A673 (cell line): ENCODE results near the gene IER5. TPM values are rescaled to one million over a fixed set of nuclear protein-coding genes. Genes with fewer than 3 reads are reported as not detected.

ENCODE experiments used
- BruUV-seq: library from RNA; stranded (reverse); fragments of 400-500 nt; replicated peaks from 2 replicates; lab custom pipeline; 2021; lab: Mats Ljungman, UMichigan
- CTCF ChIA-PET: fragments of 300-600 bp; sonication (Branson Sonifier 250); formaldehyde crosslinking; loops from one replicate; lab custom pipeline; 2022; ENCODE audit warnings: antibody characterized with exemption; lab: Charles Lee
- POLR2A ChIA-PET: fragments of 300-600 bp; sonication (Branson Sonifier 250); formaldehyde crosslinking; loops from one replicate; lab custom pipeline; 2022; ENCODE audit warnings: antibody characterized with exemption; ENCODE audit not compliant: low non-redundant PET; lab: Charles Lee
- DNase-seq: peaks from one replicate; pipeline ENCODE4 v3.0.0-alpha.2; 2015; ENCODE audit warnings: low spot score
- H3K27ac ChIP-seq: fragments of 200-600 bp; sonication (generic); 2 replicates; pipeline ENCODE4 v1.5.1; 2016; ENCODE audit warnings: mixed run types, low read depth, mild to moderate bottlenecking, mixed read lengths, antibody characterized with exemption, low read length; ENCODE audit not compliant: poor library complexity, severe bottlenecking
- H3K27me3 ChIP-seq: fragments of 200-600 bp; sonication (generic); replicated peaks from 2 replicates; pipeline ENCODE4 v1.6.1; 2017; ENCODE audit warnings: mixed run types, low read depth, mild to moderate bottlenecking, mixed read lengths, antibody characterized with exemption, low read length; ENCODE audit not compliant: insufficient read depth, poor library complexity
- H3K36me3 ChIP-seq: fragments of 200-600 bp; sonication (generic); 2 replicates; pipeline ENCODE4 v1.6.1; 2016; ENCODE audit warnings: mixed run types, mild to moderate bottlenecking, mixed read lengths, antibody characterized with exemption, low read length; ENCODE audit not compliant: insufficient read depth, poor library complexity, severe bottlenecking
- H3K4me1 ChIP-seq: fragments of 200-600 bp; sonication (generic); 2 replicates; pipeline ENCODE4 v1.6.1; 2017; ENCODE audit warnings: mixed run types, mild to moderate bottlenecking, mixed read lengths, antibody characterized with exemption, low read length; ENCODE audit not compliant: insufficient read depth, poor library complexity, severe bottlenecking
- H3K4me3 ChIP-seq: fragments of 200-600 bp; sonication (generic); 2 replicates; pipeline ENCODE4 v1.5.1; 2016; ENCODE audit warnings: low read depth, mixed run types, mild to moderate bottlenecking, mixed read lengths, low read length; ENCODE audit not compliant: poor library complexity, severe bottlenecking
- H3K9me3 ChIP-seq: fragments of 200-600 bp; sonication (generic); 2 replicates; pipeline ENCODE4 v1.6.1; 2016; ENCODE audit warnings: mixed run types, low read depth, mild to moderate bottlenecking, mixed read lengths, antibody characterized with exemption, low read length; ENCODE audit not compliant: poor library complexity, severe bottlenecking
- CTCF ChIP-seq: fragments of 300-800, 200-600 bp; sonication (generic); conservative IDR thresholded peaks from 2 replicates; pipeline ENCODE4 v1.5.1; 2017; ENCODE audit warnings: low read depth, mild to moderate bottlenecking, antibody characterized with exemption, low read length, moderate library complexity, mixed read lengths
- EZH2 ChIP-seq: fragments of 200-600 bp; sonication (generic); IDR thresholded peaks from 2 replicates; pipeline ENCODE4 v1.6.1; 2017; ENCODE audit warnings: borderline replicate concordance, low read depth, mild to moderate bottlenecking, mixed read lengths, antibody characterized with exemption, low read length; ENCODE audit not compliant: poor library complexity, severe bottlenecking
- intact Hi-C: fragments of 100-400 bp; cut with micrococcal nuclease; formaldehyde crosslinking; loops from one replicate; pipeline ENCODE4 v1.10.0; 2022; ENCODE audit not compliant: unreplicated experiment
- total RNA-seq: library from RNA; stranded (reverse); gene quantifications from 2 replicates; pipeline ENCODE4 v1.2.3, GENCODE V29; 2021

IER5 gene
- total RNA-seq, 1 experiment from 2014 or later: 28.2 TPM

GRCh38 chr1:181134543-181135436 is 46.3 kb downstream of the IER5 start:
- peak; percentile 35 for DNase-seq
- H3K9me3 ChIP-seq: no peaks in the 10 kb centered on the region
- ChIA-PET CTCF (interaction anchor here (0.8 to 2.3 kb wide), 2 partner anchors 49 to 51 kb away, joined by 3 to 7 read pairs; no protein-coding TSS in a partner anchor), POLR2A (interaction anchor here (0.6 to 0.7 kb wide), 2 partner anchors 46 to 56 kb away, joined by 4 to 14 read pairs; no protein-coding TSS in a partner anchor)
- intact Hi-C loops: no loop called here
- no peaks in the 10 kb centered on the region for H3K27me3 ChIP-seq
- H3K36me3 ChIP-seq: no peaks in the 10 kb centered on the region
- TF ChIP-seq EZH2: no peak
- H3K27ac ChIP-seq: no peak overlapping the region
- H3K4me1 ChIP-seq: peaks cover 26% of the 10 kb centered on the region
- no TSS peak for BruUV-seq
- no peak overlapping the region for H3K4me3 ChIP-seq

GRCh38 chr1:181135437-181135731 is 46.9 kb downstream of the IER5 start:
- ChIA-PET CTCF (interaction anchor here (0.6 to 2.3 kb wide), 7 partner anchors 8 to 503 kb away, joined by 3 to 7 read pairs (median 3); partner anchors contain the start of gene XPR1), POLR2A (no interaction called here)
- Histone ChIP-seq H3K4me1 (peaks cover 20% of the 10 kb centered on the region), H3K27ac (peak overlapping the region; percentile 33), H3K27me3 (no peaks in the 10 kb centered on the region), H3K4me3 (no peak overlapping the region), H3K36me3 (no peaks in the 10 kb centered on the region), H3K9me3 (no peaks in the 10 kb centered on the region)
- BruUV-seq: no TSS peak
- TF ChIP-seq CTCF (peak; percentile 55), EZH2 (no peak)
- peak; percentile 64 for DNase-seq
- intact Hi-C loops: no loop called here

GRCh38 chr1:181135815-181136737 is 47.6 kb downstream of the IER5 start:
- Histone ChIP-seq H3K4me3 (no peak overlapping the region), H3K27me3 (no peaks in the 10 kb centered on the region), H3K36me3 (no peaks in the 10 kb centered on the region), H3K4me1 (peaks cover 18% of the 10 kb centered on the region), H3K9me3 (no peaks in the 10 kb centered on the region), H3K27ac (peak overlapping the region; percentile 37)
- TF ChIP-seq EZH2 (no peak), CTCF (no peak)
- peak; percentile 53 for DNase-seq
- BruUV-seq: no TSS peak
- intact Hi-C loops: no loop called here
- POLR2A ChIA-PET: no interaction called here
- CTCF ChIA-PET: interaction anchor here (0.6 to 2.3 kb wide), 9 partner anchors 9 to 504 kb away, joined by 3 to 7 read pairs (median 3); partner anchors contain the start of gene XPR1
